Measurements from ENCODE around the gene COG1.

DNA sequence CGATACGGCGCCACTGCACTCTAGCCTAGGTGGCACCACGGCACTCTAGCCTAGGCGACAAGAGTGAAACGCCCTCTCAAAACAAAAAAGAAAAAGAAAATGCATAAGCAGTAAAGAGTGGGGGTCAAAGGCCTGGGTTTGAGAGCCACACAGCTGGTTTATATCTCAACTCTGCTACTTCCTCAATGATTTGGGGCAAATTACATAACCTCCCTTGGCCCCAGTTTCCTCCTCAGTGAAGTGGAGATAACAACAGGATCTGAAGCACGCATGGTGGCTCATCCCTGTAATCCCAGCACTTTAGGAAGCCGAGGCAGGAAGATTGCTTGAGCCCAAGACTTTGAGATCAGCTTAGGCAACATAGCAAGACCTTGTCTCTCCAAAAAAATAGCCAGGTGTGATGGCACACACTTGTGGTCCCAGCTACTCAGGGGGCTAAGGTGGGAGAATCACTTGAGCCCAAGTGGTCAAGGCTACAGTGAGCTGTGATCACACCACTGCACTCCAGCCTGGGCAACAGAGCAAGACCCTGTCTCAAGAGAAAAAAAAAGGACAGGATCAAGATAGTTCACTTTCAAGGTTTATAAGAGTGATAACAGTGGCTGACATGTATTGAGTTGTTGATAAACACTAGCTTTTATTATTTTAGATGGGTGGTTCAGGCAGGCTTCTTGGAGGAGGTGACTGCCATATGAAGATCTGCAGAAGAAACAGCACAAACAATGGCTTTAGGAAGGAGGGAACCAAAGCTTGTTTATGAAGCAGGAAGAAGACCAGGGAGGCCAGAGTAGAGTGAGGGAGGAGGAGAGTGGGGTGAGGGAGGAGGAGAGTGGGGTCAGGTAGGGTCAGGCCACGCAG, 8.5 kb upstream of the COG1 start:
- TF ChIP-seq, protein P1, sequence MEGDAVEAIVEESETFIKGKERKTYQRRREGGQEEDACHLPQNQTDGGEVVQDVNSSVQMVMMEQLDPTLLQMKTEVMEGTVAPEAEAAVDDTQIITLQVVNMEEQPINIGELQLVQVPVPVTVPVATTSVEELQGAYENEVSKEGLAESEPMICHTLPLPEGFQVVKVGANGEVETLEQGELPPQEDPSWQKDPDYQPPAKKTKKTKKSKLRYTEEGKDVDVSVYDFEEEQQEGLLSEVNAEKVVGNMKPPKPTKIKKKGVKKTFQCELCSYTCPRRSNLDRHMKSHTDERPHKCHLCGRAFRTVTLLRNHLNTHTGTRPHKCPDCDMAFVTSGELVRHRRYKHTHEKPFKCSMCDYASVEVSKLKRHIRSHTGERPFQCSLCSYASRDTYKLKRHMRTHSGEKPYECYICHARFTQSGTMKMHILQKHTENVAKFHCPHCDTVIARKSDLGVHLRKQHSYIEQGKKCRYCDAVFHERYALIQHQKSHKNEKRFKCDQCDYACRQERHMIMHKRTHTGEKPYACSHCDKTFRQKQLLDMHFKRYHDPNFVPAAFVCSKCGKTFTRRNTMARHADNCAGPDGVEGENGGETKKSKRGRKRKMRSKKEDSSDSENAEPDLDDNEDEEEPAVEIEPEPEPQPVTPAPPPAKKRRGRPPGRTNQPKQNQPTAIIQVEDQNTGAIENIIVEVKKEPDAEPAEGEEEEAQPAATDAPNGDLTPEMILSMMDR (IDR thresholded peaks at IDR 0.05): no peak
- TF ChIP-seq POLR2A (IDR thresholded peaks at IDR 0.05): no peak
